Spleen (tissue), 11 donors: ENCODE data around the gene TBXAS1. TPM values are rescaled to one million over a fixed set of nuclear protein-coding genes. Genes with fewer than 3 reads are reported as not detected.

ENCODE experiments used
- DNase-seq: peaks from one replicate; pipeline ENCODE4 v3.0.0-alpha.2; 2020
- H3K27ac ChIP-seq, 8 donors: fragments of 200-600 bp; sonication (generic) in 7 of 8; 1 replicate in 4 of 8; 2 replicates in 4 of 8; pipeline versions ENCODE4 v1.5.0 to v1.8.0; 2016 to 2021; ENCODE audit warnings: inconsistent platforms in 4 of 8, mild to moderate bottlenecking in 4 of 8, moderate library complexity in 1 of 8
- H3K27me3 ChIP-seq, 7 donors: fragments of 200-600 bp; sonication (generic) in 6 of 7; replicated peaks in 1 of 7; 1 replicate in 4 of 7; 2 replicates in 3 of 7; pipeline versions ENCODE4 v1.5.0 to v1.8.0; 2016 to 2021; ENCODE audit warnings: inconsistent platforms in 3 of 7, mild to moderate bottlenecking in 1 of 7
- H3K36me3 ChIP-seq, 6 donors: fragments of 200-600 bp; sonication (generic) in 5 of 6; 1 replicate in 4 of 6; 2 replicates in 2 of 6; pipeline versions ENCODE4 v1.5.0 to v1.8.0; 2016 to 2021; ENCODE audit warnings: inconsistent platforms in 2 of 6
- H3K4me1 ChIP-seq, 6 donors: fragments of 200-600 bp; sonication (generic) in 5 of 6; 1 replicate in 3 of 6; 2 replicates in 3 of 6; pipeline versions ENCODE4 v1.5.0 to v1.8.0; 2016 to 2021; ENCODE audit warnings: inconsistent platforms in 3 of 6
- H3K4me3 ChIP-seq, 8 donors: fragments of 200-600 bp; sonication (generic) in 7 of 8; 1 replicate in 4 of 8; 2 replicates in 4 of 8; pipeline versions ENCODE4 v1.5.0 to v1.8.0; 2016 to 2021; ENCODE audit warnings: inconsistent platforms in 4 of 8, mild to moderate bottlenecking in 4 of 8, moderate library complexity in 2 of 8
- H3K9me3 ChIP-seq, 8 donors: fragments of 200-600 bp; sonication (generic) in 7 of 8; 1 replicate in 4 of 8; 2 replicates in 4 of 8; pipeline versions ENCODE4 v1.5.0 to v1.8.0; 2016 to 2021; ENCODE audit warnings: inconsistent platforms in 4 of 8
- CTCF ChIP-seq, 11 experiments: fragments of 200-600 bp in 7 of 11; fragments of 450-650 bp in 4 of 11; sonication (generic) in 4 of 11; IDR thresholded peaks in 8 of 11; conservative IDR thresholded peaks in 3 of 11; 1 replicate in 7 of 11; 2 replicates in 4 of 11; pipeline versions ENCODE4 v1.4.0 to v1.8.0; 2016 to 2021; ENCODE audit warnings: antibody characterized with exemption in 11 of 11, inconsistent platforms in 4 of 11, mild to moderate bottlenecking in 1 of 11
- POLR2A ChIP-seq, 3 donors: fragments of 450-650 bp; IDR thresholded peaks; one replicate each; pipeline ENCODE4 v1.5.1; 2017; ENCODE audit warnings: antibody characterized with exemption in 3 of 3, mild to moderate bottlenecking in 1 of 3
- POLR2AphosphoS5 ChIP-seq, 3 donors: sonication (generic); formaldehyde crosslinking; IDR thresholded peaks; one replicate each; pipeline ENCODE4 v1.5.1; 2017; ENCODE audit warnings: antibody characterized with exemption in 3 of 3
- WGBS, 5 donors: extraction: QIAGEN DNeasy Blood & Tissue Kit in 3 of 5; methylation state at CpG; one replicate each; pipeline versions ENCODE4 v1.1.5 to v1.1.7; 2013 to 2018; 5-methylcytosine and 5-hydroxymethylcytosine counted together
- intact Hi-C: fragments of 100-400 bp; cut with DNase I; formaldehyde crosslinking; loops from one replicate; pipeline ENCODE4 v1.15.0; 2023; ENCODE audit warnings: low total_unique reads
- polyA plus RNA-seq, 3 donors: library from polyadenylated mRNA; stranded (reverse); fragments of 200-250 nt; gene quantifications; one replicate each; pipeline ENCODE4 v1.2.1, GENCODE V29; 2013
- total RNA-seq, 7 donors: library from RNA; depleted of rRNA in 3 of 7; stranded (reverse); fragments of >200 nt in 3 of 7; fragmentation: NEBNext Ultra II Directional in 4 of 7; extraction: Animal tissue kit (Norgen Biotek cat#: 25700) in 4 of 7; gene quantifications; one replicate each; pipeline versions ENCODE4 v1.1.0 to v1.2.1, GENCODE V29; 2016 to 2021
- donor health status: healthy with polysubstance abuse.
- donor health status: DM: no; HTN: no; CAD: no; lungs with moderate emphysema.
- donor health status: DM: no; HTN: no; CAD: no.
- donor health status: Bipolar disorder and iron deficiency.
- donor health status: healthy.
- donor health status: DM: no; HTN: no; CAD: no.
- donor health status: DM: yes; HTN: yes; CAD: no.

Gene TBXAS1
- total and polyA plus RNA-seq, 10 donors, result 19.8 to 287 (median 147) TPM

DNA sequence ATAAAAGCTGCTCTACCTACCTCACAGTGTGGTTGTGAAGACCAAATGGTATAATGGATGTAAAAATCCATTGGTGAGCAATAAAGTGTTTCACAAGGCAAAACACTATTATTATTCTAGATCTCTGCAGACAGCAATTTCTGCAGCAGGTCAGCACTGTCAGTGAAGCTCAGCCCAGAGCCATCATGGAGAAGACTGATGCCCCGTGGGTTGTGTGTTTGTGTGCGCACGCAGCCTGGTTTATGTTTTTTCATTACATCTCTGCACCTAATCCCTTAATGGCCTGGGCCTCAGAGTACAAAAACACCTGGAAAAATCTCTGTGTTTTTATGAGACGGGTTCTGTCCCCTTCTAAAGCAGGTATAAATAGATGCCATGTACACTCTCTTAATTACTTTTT is 169.5 kb downstream of the TBXAS1 start:
- H3K27me3 ChIP-seq, result no peaks in the 10 kb centered on the region
- 89 to 98% (median 96%) methylated on average over 4 of the region's 4 CpGs for WGBS, 5 donors
- peaks cover 0 to 6% (median 4%) of the 10 kb centered on the region in 6 donors for H3K4me1 ChIP-seq
- intact Hi-C loops, result no loop called here
- DNase-seq, result no peak
- no peak overlapping the region for H3K27ac ChIP-seq
- no peak overlapping the region for H3K4me3 ChIP-seq
- H3K9me3 ChIP-seq, result no peaks in the 10 kb centered on the region
- TF ChIP-seq CTCF (IDR thresholded peaks at IDR 0.05 in 8 of 11, conservative IDR thresholded peaks at IDR 0.05 in 3 of 11) (no peak), POLR2AphosphoS5 (IDR thresholded peaks at IDR 0.05) (no peak), POLR2A (IDR thresholded peaks at IDR 0.05) (no peak)
- peaks cover 0 to 35% (median 0%) of the 10 kb centered on the region in 6 donors for H3K36me3 ChIP-seq

DNA sequence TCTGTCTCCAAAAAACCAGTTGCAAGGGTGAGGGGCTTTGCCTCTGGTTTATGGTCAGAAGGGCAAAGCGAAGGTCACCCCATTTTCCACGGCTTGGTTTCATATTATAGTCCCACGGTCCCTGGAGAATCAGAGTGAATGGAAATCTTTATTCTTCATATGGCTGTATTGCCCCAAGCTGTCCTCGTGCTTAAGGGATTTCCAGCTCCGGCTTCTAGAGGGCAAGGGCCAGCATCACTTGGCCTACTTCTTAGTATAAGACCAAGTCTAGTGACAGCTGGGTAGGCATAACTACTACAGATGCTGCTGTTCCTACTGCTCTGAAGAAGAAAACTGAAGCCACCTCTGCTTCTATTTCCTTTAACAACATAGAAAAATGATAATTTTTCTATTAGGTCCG is 170.5 kb downstream of the TBXAS1 start:
- peak; percentile 12 for DNase-seq
- no peak for TF ChIP-seq POLR2AphosphoS5 (IDR thresholded peaks at IDR 0.05)
- no peak for TF ChIP-seq CTCF (IDR thresholded peaks at IDR 0.05 in 8 of 11, conservative IDR thresholded peaks at IDR 0.05 in 3 of 11)
- no peak for TF ChIP-seq POLR2A (IDR thresholded peaks at IDR 0.05)
- no peak overlapping the region for H3K4me3 ChIP-seq
- peaks cover 0 to 35% (median 0%) of the 10 kb centered on the region in 6 donors for H3K36me3 ChIP-seq
- no peak overlapping the region for H3K27ac ChIP-seq
- intact Hi-C loops, result no loop called here
- 91 to 94% (median 93%) methylated on average over 6 of the region's 6 CpGs for WGBS, 5 donors
- no peaks in the 10 kb centered on the region for H3K9me3 ChIP-seq
- peaks cover 0 to 6% (median 4%) of the 10 kb centered on the region in 6 donors for H3K4me1 ChIP-seq
- no peaks in the 10 kb centered on the region for H3K27me3 ChIP-seq

DNA sequence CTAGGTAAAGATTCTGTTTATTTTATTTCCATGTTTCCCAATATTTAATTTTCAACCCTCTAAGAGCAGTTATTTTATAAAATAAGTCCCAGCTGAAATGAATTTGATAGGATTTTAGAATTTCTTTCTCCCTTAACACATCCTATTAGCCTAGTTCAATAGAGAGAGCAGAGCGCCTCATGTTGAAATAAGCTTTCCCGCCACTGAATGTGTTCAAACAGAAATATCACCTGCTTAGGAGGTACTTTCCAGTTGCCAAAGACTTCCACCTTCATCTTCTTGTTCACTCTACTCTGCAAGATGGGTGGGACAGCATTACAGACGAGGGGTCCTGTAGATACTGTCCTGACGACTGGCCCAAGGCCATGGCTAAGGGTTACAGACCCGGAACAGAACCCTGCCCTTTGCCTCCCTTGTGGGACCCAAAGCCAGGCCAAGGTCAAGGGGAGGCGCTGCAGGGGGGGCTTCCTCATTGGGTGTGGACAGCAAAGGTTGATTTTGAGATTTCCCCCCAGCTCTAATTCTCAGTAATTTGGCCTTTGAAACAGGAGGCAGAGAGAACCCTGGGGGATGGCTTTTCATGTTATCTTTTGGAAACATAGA is 171.7 kb downstream of the TBXAS1 start:
- H3K9me3 ChIP-seq, result no peaks in the 10 kb centered on the region
- peak; percentile 47 for DNase-seq
- WGBS, 5 donors, result 78 to 81% (median 80%) methylated on average over 5 to 6 of the region's 6 CpGs
- intact Hi-C loops, result loop anchor here (5.0 to 10.0 kb wide), 4 partner anchors 223 to 498 kb away; partner anchors contain the start of gene HIPK2
- peaks cover 0 to 35% (median 0%) of the 10 kb centered on the region in 6 donors for H3K36me3 ChIP-seq
- H3K27me3 ChIP-seq, result no peaks in the 10 kb centered on the region
- no peak for TF ChIP-seq POLR2AphosphoS5 (IDR thresholded peaks at IDR 0.05)
- TF ChIP-seq POLR2A (IDR thresholded peaks at IDR 0.05), result no peak
- TF ChIP-seq CTCF (IDR thresholded peaks at IDR 0.05 in 8 of 11, conservative IDR thresholded peaks at IDR 0.05 in 3 of 11), result no peak
- H3K4me1 ChIP-seq, result peaks cover 0 to 6% (median 4%) of the 10 kb centered on the region in 6 donors
- H3K27ac ChIP-seq, result no peak overlapping the region
- no peak overlapping the region for H3K4me3 ChIP-seq

DNA sequence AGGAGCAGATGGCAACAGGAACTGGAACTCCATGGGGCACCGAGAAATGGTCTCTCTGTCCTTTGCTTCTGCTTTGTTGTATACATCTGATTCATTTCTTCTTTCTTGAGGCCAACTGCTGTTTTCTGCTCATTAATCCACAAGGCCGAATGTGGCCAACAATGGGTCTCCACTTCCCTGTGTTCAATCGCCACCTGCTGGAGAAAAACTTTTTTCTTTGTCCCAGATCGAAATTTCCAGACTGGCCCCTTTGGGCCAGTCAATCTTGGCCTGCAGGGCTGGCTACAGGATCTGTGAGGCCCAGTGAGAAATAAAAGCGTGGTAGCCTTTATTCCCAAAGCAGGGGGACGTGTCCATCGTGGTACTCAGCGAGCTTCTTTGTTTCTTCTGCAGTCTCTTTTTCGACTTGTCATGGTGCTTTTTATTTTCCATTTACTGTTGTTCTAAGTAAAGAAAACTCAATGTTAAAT is 174.9 kb downstream of the TBXAS1 start:
- H3K36me3 ChIP-seq, result peaks cover 0 to 57% (median 4%) of the 10 kb centered on the region in 6 donors
- no peak overlapping the region for H3K4me3 ChIP-seq
- peaks cover 0 to 6% (median 4%) of the 10 kb centered on the region in 6 donors for H3K4me1 ChIP-seq
- intact Hi-C loops, result loop anchor here (5.0 to 10.0 kb wide), 4 partner anchors 227 to 502 kb away; partner anchors contain the start of gene HIPK2
- H3K27ac ChIP-seq, result no peak overlapping the region
- peak; percentile 41 for DNase-seq
- H3K27me3 ChIP-seq, result no peaks in the 10 kb centered on the region
- H3K9me3 ChIP-seq, result no peaks in the 10 kb centered on the region
- 60 to 75% (median 61%) methylated on average over 9 of the region's 9 CpGs for WGBS, 5 donors
- TF ChIP-seq POLR2AphosphoS5 (IDR thresholded peaks at IDR 0.05), result no peak
- TF ChIP-seq CTCF (IDR thresholded peaks at IDR 0.05 in 8 of 11, conservative IDR thresholded peaks at IDR 0.05 in 3 of 11), result peak in 8 of 11 experiments; percentile 35 to 60 (median 51)
